ENCODE results near the gene CDKN1B. TPM values are rescaled to one million over a fixed set of nuclear protein-coding genes. Genes with fewer than 3 reads are reported as not detected.

CDKN1B gene
- total RNA-seq, 1 experiment from 2014 or later: 25.9 TPM

GRCh38 chr12:12683136-12683697, 34.0 kb upstream of the CDKN1B start:
- Histone ChIP-seq H3K36me3 (ENCODE audit: control insufficient read depth, insufficient read depth, low read length) (no peaks in the 10 kb centered on the region), H3K27ac (ENCODE audit: low read length) (no peak overlapping the region), H3K9me3 (ENCODE audit: control insufficient read depth, insufficient read depth, low read depth, low read length) (no peaks in the 10 kb centered on the region), H3K4me3 (ENCODE audit: low read depth in 2 of 2, low read length in 2 of 2) (no peak overlapping the region), H3K4me1 (ENCODE audit: control insufficient read depth, insufficient read depth, low read length) (no peaks in the 10 kb centered on the region), H3K27me3 (ENCODE audit: control insufficient read depth, insufficient read depth, low read length) (no peaks in the 10 kb centered on the region)
- no peak for ATAC-seq
- CTCF ChIA-PET: no interaction called here
- no peak for TF ChIP-seq TCF7L2 (IDR thresholded peaks at IDR 0.05; ENCODE audit: low read depth, low read length)
- no peak for DNase-seq (ENCODE audit: low read depth, low spot score)
- intact Hi-C loops (cut with micrococcal nuclease; ENCODE audit: unreplicated experiment) (no loop called here), in situ Hi-C loops (cut with HindIII; ENCODE audit: low pct_unique_long_range_greater_than_20kb, low sequenced_read_pairs) (no loop called here)
- no TSS peak for BruUV-seq (replicated peaks)
- POLR2A ChIA-PET: no interaction called here

GRCh38 chr12:12683725-12684124, 33.4 kb upstream of the CDKN1B start:
- Histone ChIP-seq H3K27ac (ENCODE audit: low read length) (no peak overlapping the region), H3K4me3 (ENCODE audit: low read depth in 2 of 2, low read length in 2 of 2) (no peak overlapping the region), H3K9me3 (ENCODE audit: control insufficient read depth, insufficient read depth, low read depth, low read length) (no peaks in the 10 kb centered on the region), H3K27me3 (ENCODE audit: control insufficient read depth, insufficient read depth, low read length) (no peaks in the 10 kb centered on the region), H3K36me3 (ENCODE audit: control insufficient read depth, insufficient read depth, low read length) (no peaks in the 10 kb centered on the region), H3K4me1 (ENCODE audit: control insufficient read depth, insufficient read depth, low read length) (no peaks in the 10 kb centered on the region)
- in situ Hi-C loops (cut with HindIII; ENCODE audit: low pct_unique_long_range_greater_than_20kb, low sequenced_read_pairs): no loop called here
- CTCF ChIA-PET: no interaction called here
- no TSS peak for BruUV-seq (replicated peaks)
- POLR2A ChIA-PET: no interaction called here
- TF ChIP-seq REST (IDR thresholded peaks at IDR 0.05; ENCODE audit: insufficient read depth in 1 of 2, low read depth in 2 of 2, low read length in 1 of 2) (no peak), CTCF (IDR thresholded peaks at IDR 0.05) (no peak), TCF7L2 (IDR thresholded peaks at IDR 0.05; ENCODE audit: low read depth, low read length) (no peak), POLR2AphosphoS5 (IDR thresholded peaks at IDR 0.05; ENCODE audit: low read depth, low read length) (no peak), SIN3A (IDR thresholded peaks at IDR 0.05; ENCODE audit: borderline replicate concordance, insufficient read depth, low read depth, low read length) (no peak)
- intact Hi-C loops (cut with micrococcal nuclease; ENCODE audit: unreplicated experiment): no loop called here
- DNase-seq (ENCODE audit: low read depth, low spot score) (no peak), ATAC-seq (no peak)

- H3K9me3 ChIP-seq (ENCODE audit: control insufficient read depth, insufficient read depth, low read depth, low read length): no peaks in the 10 kb centered on the region
- no peaks in the 10 kb centered on the region for H3K4me1 ChIP-seq (ENCODE audit: control insufficient read depth, insufficient read depth, low read length)
- intact Hi-C loops (cut with micrococcal nuclease; ENCODE audit: unreplicated experiment): no loop called here
- H3K36me3 ChIP-seq (ENCODE audit: control insufficient read depth, insufficient read depth, low read length): no peaks in the 10 kb centered on the region
- ATAC-seq (no peak), DNase-seq (ENCODE audit: low read depth, low spot score) (no peak)
- TF ChIP-seq REST (IDR thresholded peaks at IDR 0.05; ENCODE audit: insufficient read depth in 1 of 2, low read depth in 2 of 2, low read length in 1 of 2) (peak; percentile 85 to 86), CTCF (IDR thresholded peaks at IDR 0.05) (no peak), SIN3A (IDR thresholded peaks at IDR 0.05; ENCODE audit: borderline replicate concordance, insufficient read depth, low read depth, low read length) (no peak)
- no peaks in the 10 kb centered on the region for H3K27me3 ChIP-seq (ENCODE audit: control insufficient read depth, insufficient read depth, low read length)
- POLR2A ChIA-PET: no interaction called here
- CTCF ChIA-PET: no interaction called here
- no peak overlapping the region for H3K4me3 ChIP-seq (ENCODE audit: low read depth in 2 of 2, low read length in 2 of 2)
- in situ Hi-C loops (cut with HindIII; ENCODE audit: low pct_unique_long_range_greater_than_20kb, low sequenced_read_pairs): no loop called here
- no peak overlapping the region for H3K27ac ChIP-seq (ENCODE audit: low read length)
- no TSS peak for BruUV-seq (replicated peaks)
These were observed 32.6 kb upstream of the CDKN1B start for GRCh38 chr12:12684375-12685106.
